DOHH2 (cell line): ENCODE data around the gene LIMK1.

Source experiments
- H3F3A ChIP-seq: fragments of 200-600 bp; sonication (generic), shearing (Covaris generic); 2 replicates; pipeline ENCODE4 v1.6.0; 2016; ENCODE audit warnings: antibody characterized with exemption, mild to moderate bottlenecking; ENCODE audit not compliant: control insufficient read depth, insufficient read depth
- H3K27ac ChIP-seq: fragments of 200-600 bp; sonication (generic); 2 replicates; pipeline ENCODE4 v1.5.1; 2014; ENCODE audit warnings: low read depth, mild to moderate bottlenecking, low read length, moderate library complexity
- H3K27me3 ChIP-seq: fragments of 200-600 bp; sonication (generic); 2 replicates; pipeline ENCODE4 v1.6.1; 2014; ENCODE audit warnings: mild to moderate bottlenecking, low read length, mixed read lengths; ENCODE audit not compliant: control insufficient read depth
- H3K36me3 ChIP-seq: fragments of 200-600 bp; sonication (generic); 2 replicates; pipeline ENCODE4 v1.6.1; 2014; ENCODE audit warnings: mild to moderate bottlenecking, low read length, moderate library complexity, mixed read lengths; ENCODE audit not compliant: control insufficient read depth
- H3K4me1 ChIP-seq: fragments of 200-600 bp; sonication (generic); 2 replicates; pipeline ENCODE4 v1.6.1; 2014; ENCODE audit warnings: mild to moderate bottlenecking, low read length, mixed read lengths; ENCODE audit not compliant: control insufficient read depth
- H3K4me2 ChIP-seq: fragments of 200-600 bp; sonication (generic); 2 replicates; pipeline ENCODE4 v1.6.0; 2014; ENCODE audit warnings: mild to moderate bottlenecking, low read length, moderate library complexity
- H3K4me3 ChIP-seq: fragments of 200-600 bp; sonication (generic); 2 replicates; pipeline ENCODE4 v1.5.1; 2014; ENCODE audit warnings: mild to moderate bottlenecking, low read length, mixed read lengths
- H3K79me2 ChIP-seq: fragments of 200-600 bp; sonication (generic); 2 replicates; pipeline ENCODE4 v1.6.1; 2014; ENCODE audit warnings: mild to moderate bottlenecking, low read length, mixed read lengths; ENCODE audit not compliant: control insufficient read depth
- H3K9me2 ChIP-seq: fragments of 200-600 bp; sonication (generic); replicated peaks from 2 replicates; pipeline ENCODE4 v1.6.1; 2014; ENCODE audit warnings: mild to moderate bottlenecking, low read length, mixed read lengths; ENCODE audit not compliant: control insufficient read depth
- H3K9me3 ChIP-seq: fragments of 200-600 bp; sonication (generic); 2 replicates; pipeline ENCODE4 v1.6.1; 2014; ENCODE audit warnings: antibody characterized with exemption, low read length, mixed read lengths; ENCODE audit not compliant: control insufficient read depth, insufficient read depth
- H4K20me1 ChIP-seq: fragments of 200-600 bp; sonication (generic); 2 replicates; pipeline ENCODE4 v1.6.0; 2014; ENCODE audit warnings: low read depth, mild to moderate bottlenecking, antibody characterized with exemption, low read length, moderate library complexity; ENCODE audit not compliant: control insufficient read depth, insufficient read depth
- CTCF ChIP-seq: fragments of 200-600 bp; sonication (generic); IDR thresholded peaks from one replicate; pipeline ENCODE4 v1.5.1; 2014; ENCODE audit warnings: antibody characterized with exemption, mild to moderate bottlenecking, low read depth, low read length; ENCODE audit not compliant: poor library complexity, severe bottlenecking
- EZH2phosphoT487 ChIP-seq: fragments of 200-600 bp; sonication (generic); IDR thresholded peaks from 2 replicates; pipeline ENCODE4 v1.6.1; 2017; ENCODE audit warnings: borderline replicate concordance, mild to moderate bottlenecking, antibody characterized with exemption, low read length, moderate library complexity, mixed read lengths

Gene LIMK1

GRCh38 chr7:74051193-74051592 is 32.4 kb upstream of the LIMK1 start:
- no peaks in the 10 kb centered on the region for H3K9me3 ChIP-seq
- no peaks in the 10 kb centered on the region for H3K9me2 ChIP-seq
- peaks cover 8% of the 10 kb centered on the region for H3K4me1 ChIP-seq
- H3K27me3 ChIP-seq = peaks cover 31% of the 10 kb centered on the region
- no peak for TF ChIP-seq EZH2phosphoT487
- no peak for TF ChIP-seq CTCF
- H3K27ac ChIP-seq = no peak overlapping the region
- no peak overlapping the region for H3K4me2 ChIP-seq
- H3K36me3 ChIP-seq = no peaks in the 10 kb centered on the region
- no peaks in the 10 kb centered on the region for H4K20me1 ChIP-seq
- H3F3A ChIP-seq = no peaks in the 10 kb centered on the region
- H3K79me2 ChIP-seq = no peaks in the 10 kb centered on the region
- H3K4me3 ChIP-seq = no peak overlapping the region

GRCh38 chr7:74051629-74052410 is 31.8 kb upstream of the LIMK1 start:
- Histone ChIP-seq H4K20me1 (no peaks in the 10 kb centered on the region), H3F3A (no peaks in the 10 kb centered on the region), H3K9me3 (no peaks in the 10 kb centered on the region), H3K36me3 (no peaks in the 10 kb centered on the region), H3K4me2 (0 out of 2 replicates have a peak overlapping the region, but pooled peaks have one; percentile 4), H3K9me2 (no peaks in the 10 kb centered on the region), H3K27ac (no peak overlapping the region), H3K4me3 (no peak overlapping the region), H3K4me1 (peaks cover 8% of the 10 kb centered on the region), H3K79me2 (no peaks in the 10 kb centered on the region), H3K27me3 (peaks cover 37% of the 10 kb centered on the region)
- TF ChIP-seq EZH2phosphoT487 (no peak), CTCF (peak; percentile 49)

DNA sequence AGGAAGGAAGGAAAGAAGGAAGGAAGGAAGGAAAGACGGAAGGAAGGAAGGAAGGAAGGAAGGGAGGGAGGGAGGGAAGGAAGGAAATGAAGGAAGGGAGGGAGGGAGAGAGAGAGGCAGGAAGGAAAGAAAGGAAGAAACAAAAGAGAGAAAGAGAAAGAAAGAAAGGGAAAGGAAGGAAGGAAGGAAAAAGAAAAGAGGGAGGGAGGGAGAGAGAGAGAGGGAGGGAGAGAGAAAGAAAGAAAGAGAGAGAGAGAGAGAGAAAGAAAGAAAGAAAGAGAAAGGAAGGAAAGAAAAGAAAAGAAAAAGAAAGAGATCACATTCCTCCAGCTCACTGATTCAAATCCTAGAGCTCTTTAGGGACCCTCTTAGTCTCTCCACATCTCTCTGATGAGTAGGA is 31.0 kb upstream of the LIMK1 start:
- Histone ChIP-seq H3K27ac (no peak overlapping the region), H3K27me3 (peaks cover 41% of the 10 kb centered on the region), H3K79me2 (no peaks in the 10 kb centered on the region), H3K4me3 (no peak overlapping the region), H4K20me1 (no peaks in the 10 kb centered on the region), H3K4me2 (no peak overlapping the region), H3K4me1 (peaks cover 12% of the 10 kb centered on the region), H3K36me3 (no peaks in the 10 kb centered on the region), H3K9me3 (no peaks in the 10 kb centered on the region), H3F3A (no peaks in the 10 kb centered on the region), H3K9me2 (no peaks in the 10 kb centered on the region)
- no peak for TF ChIP-seq CTCF
- TF ChIP-seq EZH2phosphoT487 = no peak
